Kidney (tissue), 14 donors: ENCODE data around the gene RAB43. TPM values are rescaled to one million over a fixed set of nuclear protein-coding genes. Genes with fewer than 3 reads are reported as not detected.

Experiments used
- DNase-seq, 5 donors: peaks; one replicate each; pipeline ENCODE4 v3.0.0-alpha.2; 2013 to 2020
- FAIRE-seq: peaks from 2 replicates; lab custom pipeline; 2012; peaks lifted over from hg19 to GRCh38; lab: Jason Lieb, UNC
- H3K27ac ChIP-seq, 2 donors: one replicate each; pipeline ENCODE4 v1.7.0; 2013; ENCODE audit warnings: low read depth in 2 of 2, low read length in 2 of 2, inconsistent platforms in 1 of 2
- H3K27me3 ChIP-seq: one replicate; pipeline ENCODE4 v1.7.1; 2013; ENCODE audit warnings: low read length, inconsistent platforms; ENCODE audit not compliant: control insufficient read depth, insufficient read depth
- H3K36me3 ChIP-seq, 3 donors: one replicate each; pipeline versions ENCODE4 v1.7.0 to v1.7.1; 2013; ENCODE audit warnings: low read length in 3 of 3, control low read depth in 1 of 3, inconsistent platforms in 1 of 3; ENCODE audit not compliant: insufficient read depth in 3 of 3, control insufficient read depth in 2 of 3
- H3K4me1 ChIP-seq, 3 donors: one replicate each; pipeline versions ENCODE4 v1.7.0 to v1.7.1; 2013; ENCODE audit warnings: low read length in 3 of 3, inconsistent platforms in 1 of 3, low read depth in 1 of 3; ENCODE audit not compliant: control insufficient read depth in 2 of 3, insufficient read depth in 2 of 3
- H3K4me3 ChIP-seq, 3 donors: one replicate each; pipeline versions ENCODE4 v1.7.0 to v1.8.1; 2013; ENCODE audit warnings: low read length in 3 of 3, control low read depth in 1 of 3, inconsistent platforms in 1 of 3
- H3K9ac ChIP-seq, 3 donors: one replicate each; pipeline versions ENCODE4 v1.7.0 to v1.7.1; 2013; ENCODE audit warnings: low read length in 3 of 3, control low read depth in 1 of 3, inconsistent platforms in 1 of 3
- H3K9me3 ChIP-seq, 3 donors: one replicate each; pipeline versions ENCODE4 v1.7.0 to v1.7.1; 2013; ENCODE audit warnings: low read length in 3 of 3, control low read depth in 1 of 3, inconsistent platforms in 1 of 3; ENCODE audit not compliant: control insufficient read depth in 2 of 3, insufficient read depth in 1 of 3
- intact Hi-C: fragments of 100-400 bp; cut with DNase I; formaldehyde crosslinking; loops from one replicate; pipeline ENCODE4 v1.11.1; 2022
- polyA plus RNA-seq: library from polyadenylated mRNA; stranded (reverse); fragments of 350-450 nt; fragmentation: Illumina TruSeq; extraction: RNeasy Lipid Tissue Mini Kit (QIAGEN cat#74804); gene quantifications from one replicate; pipeline ENCODE4 v1.2.3, GENCODE V29; 2014; ENCODE audit warnings: low read depth, low replicate concordance; ENCODE audit not compliant: insufficient read depth
- total RNA-seq: library from RNA; stranded (reverse); fragmentation: NEBNext Ultra II Directional; extraction: Animal tissue kit (Norgen Biotek cat#: 25700); gene quantifications from one replicate; pipeline ENCODE4 v1.2.1, GENCODE V29; 2021
- TF ChIP-seq, protein P1 (sequence below): IDR thresholded peaks from 3 replicates; pipeline ENCODE4 v1.5.1; 2012; ENCODE audit warnings: mild to moderate bottlenecking, moderate library complexity, borderline replicate concordance; ENCODE audit not compliant: insufficient read depth; ENCODE audit errors: extremely low read depth
- donor health status: control.
- donor health status: control.
- donor health status: control.
- donor health status: control.
- donor health status: control.
- donor health status: DM: yes; HTN: yes; CAD: no.
- donor health status: Normal renal cell carcinoma (clear cell type).

Gene RAB43
- total and polyA plus RNA-seq, 2 donors from 2014 or later = 5.5 to 27.6 TPM

DNA sequence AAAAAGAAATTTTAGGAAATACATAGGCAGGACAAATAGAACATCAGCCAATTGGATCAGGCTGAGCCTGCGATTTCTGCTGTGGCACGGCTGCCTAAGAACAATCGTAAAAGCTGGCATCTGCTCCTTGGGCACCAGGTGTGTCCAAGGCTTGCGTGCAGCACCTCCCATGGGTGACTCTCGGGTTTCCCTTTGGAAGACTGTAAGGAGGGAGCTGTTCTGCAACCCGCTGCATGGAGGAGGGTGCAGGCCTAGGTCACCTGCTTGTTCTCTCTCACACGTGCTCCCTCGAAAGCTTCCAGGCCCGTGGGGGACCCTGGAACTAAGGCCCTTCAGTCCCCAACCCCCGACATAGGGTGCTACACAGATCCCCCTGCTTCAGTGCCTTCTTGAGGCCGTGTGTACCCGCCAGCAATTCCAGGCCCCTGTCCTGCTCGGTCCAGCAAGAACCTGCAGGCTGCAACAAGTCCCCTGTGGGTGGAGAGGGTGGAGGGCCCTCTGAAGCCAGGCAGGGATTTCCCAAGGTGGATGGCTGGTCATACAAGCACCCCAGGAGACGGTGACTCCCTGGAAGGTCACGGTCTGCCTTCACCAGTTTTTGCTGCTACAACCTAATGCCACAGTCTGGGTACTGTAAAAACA, 57.6 kb downstream of the RAB43 start:
- H3K27ac ChIP-seq = no peak overlapping the region
- no peak overlapping the region for H3K9ac ChIP-seq
- no peaks in the 10 kb centered on the region for H3K36me3 ChIP-seq
- H3K27me3 ChIP-seq = no peaks in the 10 kb centered on the region
- TF ChIP-seq, protein P1, sequence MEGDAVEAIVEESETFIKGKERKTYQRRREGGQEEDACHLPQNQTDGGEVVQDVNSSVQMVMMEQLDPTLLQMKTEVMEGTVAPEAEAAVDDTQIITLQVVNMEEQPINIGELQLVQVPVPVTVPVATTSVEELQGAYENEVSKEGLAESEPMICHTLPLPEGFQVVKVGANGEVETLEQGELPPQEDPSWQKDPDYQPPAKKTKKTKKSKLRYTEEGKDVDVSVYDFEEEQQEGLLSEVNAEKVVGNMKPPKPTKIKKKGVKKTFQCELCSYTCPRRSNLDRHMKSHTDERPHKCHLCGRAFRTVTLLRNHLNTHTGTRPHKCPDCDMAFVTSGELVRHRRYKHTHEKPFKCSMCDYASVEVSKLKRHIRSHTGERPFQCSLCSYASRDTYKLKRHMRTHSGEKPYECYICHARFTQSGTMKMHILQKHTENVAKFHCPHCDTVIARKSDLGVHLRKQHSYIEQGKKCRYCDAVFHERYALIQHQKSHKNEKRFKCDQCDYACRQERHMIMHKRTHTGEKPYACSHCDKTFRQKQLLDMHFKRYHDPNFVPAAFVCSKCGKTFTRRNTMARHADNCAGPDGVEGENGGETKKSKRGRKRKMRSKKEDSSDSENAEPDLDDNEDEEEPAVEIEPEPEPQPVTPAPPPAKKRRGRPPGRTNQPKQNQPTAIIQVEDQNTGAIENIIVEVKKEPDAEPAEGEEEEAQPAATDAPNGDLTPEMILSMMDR = no peak
- H3K4me1 ChIP-seq = no peaks in the 10 kb centered on the region
- DNase-seq = no peak
- no peak for FAIRE-seq
- H3K9me3 ChIP-seq = no peaks in the 10 kb centered on the region
- intact Hi-C loops = no loop called here
- H3K4me3 ChIP-seq = no peak overlapping the region

DNA sequence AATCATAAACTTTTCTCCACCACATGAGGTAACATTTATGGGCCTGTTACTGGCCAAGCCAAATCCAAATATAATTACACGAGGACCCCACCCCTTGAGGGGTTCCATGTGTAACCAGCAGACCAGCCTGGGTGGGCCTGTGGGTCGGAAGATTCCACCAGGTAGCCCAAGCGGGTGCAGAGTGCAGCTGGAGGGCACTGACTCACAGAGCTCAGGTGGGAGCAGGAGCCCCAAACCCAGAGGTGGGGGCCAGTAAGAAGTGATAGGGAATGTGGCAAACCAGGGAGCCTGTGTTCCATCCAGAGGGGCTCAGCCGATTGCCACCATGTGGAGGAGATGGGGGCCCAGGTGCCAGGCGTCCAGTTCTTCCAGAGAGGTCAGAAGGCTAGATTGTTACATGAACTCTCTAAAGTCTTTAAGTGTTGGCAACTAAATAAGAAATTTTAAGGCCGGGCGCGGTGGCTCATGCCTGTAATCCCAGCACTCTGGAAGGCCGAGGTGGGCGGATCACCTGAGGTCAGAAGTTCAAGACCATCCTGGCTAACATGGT, 58.4 kb downstream of the RAB43 start:
- Histone ChIP-seq H3K27me3 (no peaks in the 10 kb centered on the region), H3K36me3 (no peaks in the 10 kb centered on the region), H3K27ac (no peak overlapping the region), H3K4me3 (no peak overlapping the region), H3K4me1 (peaks cover 0 to 2% (median 0%) of the 10 kb centered on the region in 3 donors), H3K9me3 (no peaks in the 10 kb centered on the region), H3K9ac (no peak overlapping the region)
- intact Hi-C loops = no loop called here
- TF ChIP-seq, protein P1 = no peak
- DNase-seq (no peak), FAIRE-seq (no peak)

DNA sequence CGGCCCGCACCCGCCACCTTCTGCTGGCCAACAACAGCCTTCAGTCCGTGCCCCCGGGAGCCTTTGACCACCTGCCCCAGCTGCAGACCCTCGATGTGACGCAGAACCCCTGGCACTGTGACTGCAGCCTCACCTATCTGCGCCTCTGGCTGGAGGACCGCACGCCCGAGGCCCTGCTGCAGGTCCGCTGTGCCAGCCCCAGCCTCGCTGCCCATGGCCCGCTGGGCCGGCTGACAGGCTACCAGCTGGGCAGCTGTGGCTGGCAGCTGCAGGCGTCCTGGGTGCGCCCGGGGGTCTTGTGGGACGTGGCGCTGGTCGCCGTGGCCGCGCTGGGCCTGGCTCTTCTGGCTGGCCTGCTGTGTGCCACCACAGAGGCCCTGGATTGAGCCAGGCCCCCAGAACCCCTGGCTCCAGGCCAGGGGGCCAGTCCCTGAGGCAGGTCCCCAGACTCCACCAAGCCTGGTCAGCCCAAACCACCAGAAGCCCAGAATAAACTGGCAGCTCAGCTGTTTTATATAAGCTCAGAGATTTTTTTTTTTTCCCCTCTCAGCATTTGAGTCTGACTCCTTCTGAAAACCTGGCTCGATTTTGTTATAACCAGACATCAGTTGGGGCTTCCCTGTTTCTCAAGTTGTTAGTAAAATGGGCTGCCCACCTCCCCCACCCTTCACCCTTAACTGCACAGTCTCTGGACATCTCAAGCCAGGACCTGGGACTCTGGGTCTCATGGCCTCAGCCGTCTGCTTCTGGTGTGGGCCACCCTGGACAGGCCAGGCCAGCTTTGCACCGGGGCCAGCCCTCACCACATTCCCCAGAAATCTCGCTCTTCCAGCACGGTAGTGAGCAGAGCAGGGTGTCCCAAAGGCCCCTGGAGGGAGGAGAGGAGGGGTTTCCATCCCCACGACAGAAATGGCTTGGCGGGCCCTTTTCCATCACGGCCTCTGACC, 59.4 kb downstream of the RAB43 start:
- no peak overlapping the region for H3K9ac ChIP-seq
- H3K36me3 ChIP-seq = no peaks in the 10 kb centered on the region
- H3K4me1 ChIP-seq = peaks cover 0 to 2% (median 0%) of the 10 kb centered on the region in 3 donors
- H3K4me3 ChIP-seq = no peak overlapping the region
- intact Hi-C loops = no loop called here
- no peaks in the 10 kb centered on the region for H3K9me3 ChIP-seq
- FAIRE-seq (no peak), DNase-seq (no peak)
- no peaks in the 10 kb centered on the region for H3K27me3 ChIP-seq
- no peak overlapping the region for H3K27ac ChIP-seq
- TF ChIP-seq, protein P1 = no peak
